NCI-H446 treated with DMSO at 0.1 percent for 48 hours (cell line): Measurements from ENCODE around the gene BST1.
A peak's percentile ranks its signal among the peaks of the same experiment; 100 is the strongest.

Experiments
- DNase-seq: peaks from one replicate; lab custom pipeline; 2025; lab: John Stamatoyannopoulos, UW

The BST1 gene

GRCh38 chr4:15676899-15677298, 26.0 kb upstream of the BST1 start:
- DNase-seq: no peak

GRCh38 chr4:15677507-15677988, 25.3 kb upstream of the BST1 start:
- no peak for DNase-seq

DNA sequence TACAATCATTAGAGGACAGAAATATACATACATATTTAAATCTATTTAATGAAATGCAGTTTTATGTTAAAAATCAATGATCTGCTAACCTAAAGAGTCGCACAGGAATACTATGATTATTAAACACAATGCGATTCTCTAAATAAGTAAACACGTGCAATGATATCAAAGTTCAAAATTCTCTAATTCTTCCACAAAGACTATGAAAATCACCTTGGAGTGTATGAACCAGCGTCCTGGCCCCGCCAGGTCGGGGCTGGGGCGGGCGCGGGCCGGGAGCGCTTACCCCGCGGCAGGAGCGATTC, 21.8 kb upstream of the BST1 start:
- DNase-seq: no peak

DNA sequence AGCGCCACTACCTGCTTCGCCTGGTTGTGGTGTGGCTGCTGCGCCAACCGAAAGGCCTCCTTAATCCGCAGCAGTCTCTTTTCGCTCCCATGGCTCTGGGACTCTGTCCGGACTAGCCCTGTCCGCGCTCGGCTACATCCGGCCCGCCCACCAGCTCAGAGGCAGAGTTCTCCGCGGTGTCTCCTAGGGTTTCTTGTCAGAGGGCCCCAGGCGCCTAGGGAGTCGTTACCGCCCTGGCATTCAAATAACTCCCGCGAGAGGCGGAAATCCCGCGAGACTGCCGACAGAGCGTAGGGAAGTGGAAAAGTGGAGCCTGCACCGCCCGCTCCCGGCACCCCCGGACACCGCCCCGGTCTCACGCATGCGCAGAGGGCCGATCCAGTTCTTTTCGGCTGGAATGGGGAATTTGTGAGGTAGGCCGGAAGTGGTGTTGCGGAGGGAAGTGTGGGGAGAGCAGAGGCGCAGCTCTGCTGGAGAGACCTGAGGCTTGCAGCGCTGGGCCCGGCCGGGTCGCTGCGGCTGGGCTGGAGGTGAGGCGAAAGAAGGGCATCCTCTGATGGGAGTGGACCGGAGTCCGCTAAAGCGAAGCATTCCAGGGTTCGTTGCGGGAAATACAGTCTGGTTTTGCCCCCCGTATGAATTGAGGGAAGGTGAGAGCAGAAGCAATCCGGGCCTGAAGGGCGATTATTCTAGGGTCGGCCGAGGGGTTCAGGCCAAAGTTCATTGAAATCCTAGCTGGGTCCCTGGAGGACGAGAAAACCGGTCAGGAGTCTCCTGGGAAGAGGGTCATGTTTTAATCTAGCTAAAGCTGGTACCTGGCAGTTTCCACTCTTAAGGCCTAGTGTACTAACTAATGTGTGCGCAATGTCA, 21.3 kb upstream of the BST1 start, which contains the start of gene FAM200B:
FAM200B (plus strand) TSS at position 456 of the 870 bp plus-strand sequence. CDS start 5,151 bp downstream, outside the sequence.
- peak; percentile 93 for DNase-seq

DNA sequence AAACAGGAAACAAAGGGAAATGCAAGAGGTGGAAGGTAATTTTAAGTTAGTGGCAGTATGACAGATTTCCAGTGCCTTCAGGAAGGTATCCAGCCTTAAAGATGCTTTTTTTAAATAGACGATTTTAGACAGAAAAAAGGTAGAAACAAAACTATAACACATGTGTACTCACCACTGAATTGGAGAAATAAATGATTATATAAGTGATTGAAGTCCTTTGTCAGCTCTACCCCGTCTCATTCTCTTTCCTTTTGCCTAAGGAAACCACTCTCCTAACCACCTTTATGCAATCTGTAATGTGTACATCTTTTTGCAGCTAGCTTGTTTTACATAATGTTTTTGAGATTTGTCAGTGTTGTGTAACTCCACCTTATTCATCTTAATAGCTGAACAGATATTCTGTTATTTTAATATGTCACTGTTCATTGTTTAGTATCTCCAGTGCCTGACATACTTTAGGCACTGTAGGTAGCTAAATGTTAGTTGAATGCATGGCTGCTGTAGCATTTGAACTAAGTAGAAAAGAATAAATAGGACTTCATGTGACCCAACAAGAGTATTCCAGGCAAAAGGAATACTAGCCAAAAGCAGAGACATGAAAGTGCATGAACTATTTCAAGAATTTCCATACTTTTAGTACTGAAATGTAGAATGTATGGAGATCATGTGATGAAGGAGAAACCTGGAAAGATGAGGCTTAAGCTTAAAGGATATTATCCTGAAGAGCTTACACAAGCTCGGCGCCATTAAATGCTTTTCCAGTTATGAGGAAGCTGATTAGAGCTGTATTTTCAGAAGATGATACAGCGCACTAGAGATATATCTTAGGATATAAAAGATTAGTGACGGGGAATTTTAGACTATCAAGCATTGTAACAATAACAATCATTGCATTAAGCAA, 20.4 kb upstream of the BST1 start:
- DNase-seq: no peak

GRCh38 chr4:15683143-15683495, 19.7 kb upstream of the BST1 start:
- DNase-seq: no peak

GRCh38 chr4:15684498-15684897, 18.4 kb upstream of the BST1 start:
- no peak for DNase-seq

GRCh38 chr4:15688051-15688450, 14.8 kb upstream of the BST1 start:
- DNase-seq: no peak

GRCh38 chr4:15689540-15689939, 13.3 kb upstream of the BST1 start:
- no peak for DNase-seq

DNA sequence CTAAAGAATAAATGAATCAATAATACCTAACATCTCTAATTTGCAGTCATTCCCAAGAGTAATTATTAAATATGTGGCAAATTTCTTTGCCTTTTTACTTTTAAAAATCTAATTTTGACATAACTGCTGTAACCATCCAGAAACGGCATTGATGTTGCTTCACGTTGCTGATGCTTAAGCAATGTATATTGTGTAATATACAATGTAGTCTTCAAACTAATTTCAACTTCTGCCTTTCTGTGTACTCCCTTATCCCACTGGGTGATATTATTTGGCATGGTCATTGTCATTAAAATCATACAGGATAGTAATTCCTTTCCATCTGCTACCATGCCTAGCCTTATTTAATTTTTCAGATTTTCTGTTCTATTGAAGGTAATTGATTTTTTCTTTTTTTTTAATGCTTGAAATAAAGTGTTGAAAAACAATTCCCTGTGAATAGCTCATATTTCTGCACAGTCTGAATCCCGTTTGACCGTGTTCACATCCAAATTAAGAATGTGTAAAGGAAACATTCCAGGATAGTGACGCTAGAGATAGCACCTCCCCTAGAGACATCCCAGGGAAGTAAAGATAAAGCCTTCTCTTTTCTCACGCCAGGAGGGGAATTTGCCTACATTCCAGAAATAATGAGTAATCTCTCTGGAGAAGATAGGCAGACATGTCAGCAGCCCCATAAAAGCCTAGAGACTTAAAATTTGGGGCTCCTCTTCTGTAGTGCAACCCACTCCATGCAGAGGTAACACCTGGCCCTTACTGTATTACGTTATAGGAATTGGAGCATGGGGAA, 12.7 kb upstream of the BST1 start:
- DNase-seq: no peak

GRCh38 chr4:15691346-15692135, 11.3 kb upstream of the BST1 start:
- DNase-seq: peak; percentile 21

DNA sequence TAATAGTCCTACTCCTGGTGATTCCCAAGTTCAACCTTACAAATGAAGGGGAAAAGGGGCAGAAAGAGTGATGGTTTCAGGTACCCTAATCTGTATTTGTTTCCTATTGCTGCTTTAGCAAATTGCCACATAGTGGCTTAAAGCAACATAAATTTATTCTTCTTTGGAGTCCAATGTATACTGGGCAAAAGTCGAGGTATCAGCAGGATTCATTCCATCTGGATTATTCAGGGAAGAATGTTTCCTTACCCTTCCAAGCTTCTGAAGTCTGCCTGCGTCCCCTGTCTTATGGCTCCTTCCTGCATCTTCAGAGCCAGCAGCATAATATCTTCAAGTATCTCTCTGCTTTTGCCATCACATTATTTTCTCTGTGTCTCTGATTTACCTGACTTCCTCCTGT, 10.3 kb upstream of the BST1 start:
- no peak for DNase-seq

DNA sequence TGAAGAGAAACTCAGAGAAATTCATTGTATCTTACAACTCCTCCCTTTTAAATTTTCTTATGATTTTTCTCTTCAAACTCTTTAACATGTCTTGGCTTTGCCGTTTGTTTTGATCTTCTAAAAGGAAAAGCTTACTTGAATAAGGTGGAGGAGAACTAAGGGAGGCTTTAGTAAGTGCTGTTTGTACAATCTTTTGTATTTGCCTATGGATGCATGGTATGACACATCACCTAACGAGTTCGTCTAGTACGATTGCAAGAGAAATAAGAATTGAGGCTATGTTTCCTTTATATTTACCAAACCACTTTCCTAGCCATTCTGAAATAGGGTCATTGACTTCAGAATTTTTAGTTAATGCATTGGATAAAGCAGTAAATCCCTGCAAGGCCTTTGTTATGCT, 8.4 kb upstream of the BST1 start:
- no peak for DNase-seq

GRCh38 chr4:15695240-15695699, 7.6 kb upstream of the BST1 start:
- DNase-seq: peak; percentile 59

DNA sequence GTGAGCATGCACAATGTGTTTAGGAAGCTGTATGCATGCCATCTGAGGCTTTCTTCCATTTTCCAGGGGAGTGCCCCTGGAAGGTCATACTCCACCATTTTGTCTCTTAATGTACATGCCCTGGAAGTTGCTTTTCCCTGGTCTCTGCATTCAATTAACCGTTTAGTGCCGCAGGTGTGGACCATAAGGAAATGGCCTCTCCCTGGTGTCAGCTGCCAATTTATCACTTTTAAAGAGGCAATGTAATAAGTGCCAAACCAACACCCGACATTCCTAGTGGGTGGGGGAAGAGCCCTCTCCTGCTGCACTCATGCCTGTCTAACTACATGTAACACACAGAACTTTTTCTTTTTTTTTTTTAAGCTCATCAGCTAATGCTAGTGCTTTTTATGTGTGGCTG, 7.1 kb upstream of the BST1 start:
- DNase-seq: no peak

DNA sequence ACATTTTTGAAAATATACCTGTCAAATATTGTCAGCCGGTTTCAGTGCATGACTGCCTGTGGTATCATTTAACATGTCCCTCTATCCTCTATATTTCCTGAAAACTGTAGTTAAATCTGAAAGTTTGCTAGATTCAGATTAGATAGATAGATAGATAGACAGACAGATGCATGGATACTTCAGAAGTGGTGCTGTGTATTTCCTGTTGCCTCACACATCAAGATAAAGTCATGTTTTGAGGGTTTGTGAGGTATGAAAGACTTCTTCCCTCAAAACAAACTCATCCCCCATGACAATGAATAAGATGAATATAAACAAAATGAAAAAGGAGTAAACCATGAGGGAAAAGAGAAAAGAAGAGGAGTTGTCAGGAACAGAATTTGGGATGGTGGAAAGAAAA, 6.0 kb upstream of the BST1 start:
- no peak for DNase-seq

- no peak for DNase-seq
Observed at GRCh38 chr4:15703439-15703838, 574 bp downstream of the BST1 start.

DNA sequence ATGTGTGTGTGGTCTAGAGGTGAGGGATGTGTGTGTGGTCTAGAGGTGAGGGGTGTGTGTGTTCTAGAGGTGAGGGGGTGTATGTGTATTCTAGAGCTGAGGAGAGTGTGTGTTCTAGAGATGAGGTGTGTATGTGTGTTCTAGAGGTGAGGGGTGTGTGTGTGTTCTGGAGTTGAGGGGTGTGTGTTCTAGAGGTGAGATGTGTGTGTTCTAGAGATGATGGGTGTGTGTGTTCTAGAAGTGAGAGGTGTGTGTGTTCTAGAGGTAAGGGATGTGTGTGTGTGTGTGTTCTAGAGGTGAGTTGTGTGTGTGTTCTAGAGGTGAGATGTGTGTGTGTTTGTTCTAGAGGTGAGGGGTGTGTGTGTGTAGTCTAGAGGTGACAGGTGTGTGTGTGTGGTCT, 1.3 kb downstream of the BST1 start:
- no peak for DNase-seq

DNA sequence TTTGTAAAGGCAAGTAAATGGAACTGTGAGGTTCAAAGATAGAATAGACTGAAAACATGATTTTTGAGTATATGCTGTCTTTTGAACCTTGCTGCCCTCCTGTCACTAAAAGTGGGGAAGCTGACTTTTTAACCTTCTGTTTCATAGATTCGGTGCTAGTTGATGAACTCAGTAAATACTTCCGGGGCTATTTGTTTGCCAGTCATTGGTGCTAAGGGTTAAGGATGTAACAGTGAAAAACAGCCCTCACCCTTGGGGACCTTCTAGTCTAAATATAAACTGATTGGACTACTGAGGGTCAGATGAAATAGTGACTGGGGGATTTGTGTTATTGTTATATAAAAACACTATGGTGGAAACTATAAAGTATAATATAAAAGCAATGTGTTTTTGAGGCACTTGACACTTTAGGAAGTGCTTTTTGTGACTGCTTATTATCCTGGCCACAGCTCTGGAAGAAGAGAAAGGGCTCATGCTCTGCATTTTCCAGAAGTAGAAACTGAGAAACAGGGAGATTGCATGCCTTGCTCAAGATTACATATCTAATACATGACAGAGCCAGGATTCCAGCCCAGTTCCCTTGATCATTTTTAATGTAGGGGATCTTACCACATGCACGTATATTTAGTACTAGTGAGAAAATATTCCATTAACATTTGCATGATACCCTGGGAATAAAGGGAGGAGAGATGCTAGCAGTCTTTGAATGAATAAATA, 3.9 kb downstream of the BST1 start:
- no peak for DNase-seq

- no peak for DNase-seq
Observed at GRCh38 chr4:15707363-15707715, 4.5 kb downstream of the BST1 start.

DNA sequence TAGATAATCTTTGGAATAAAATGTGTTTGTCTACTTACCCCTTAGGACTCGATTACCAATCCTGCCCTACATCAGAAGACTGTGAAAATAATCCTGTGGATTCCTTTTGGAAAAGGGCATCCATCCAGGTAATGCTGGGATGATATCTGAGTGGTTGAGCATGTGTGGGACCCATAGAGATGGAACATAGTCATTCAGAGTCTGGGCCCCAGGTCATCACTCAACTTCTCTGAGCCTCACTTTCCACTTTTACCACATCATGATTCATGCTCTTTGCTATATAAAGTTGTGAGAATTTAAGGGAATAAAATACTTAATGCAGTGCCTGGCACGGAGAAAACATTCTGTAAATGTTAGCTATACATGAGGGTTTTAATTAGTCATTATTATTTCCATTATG, 8.9 kb downstream of the BST1 start:
- no peak for DNase-seq
